Measurements from ENCODE around the gene ADORA2B.
"Not testable (repeated sequence)": the region's sequence is repeated elsewhere in the genome, so short reads cannot be mapped to it uniquely, and the experiment has no call there.

ADORA2B gene

GRCh38 chr17:15955793-15956541, 11.0 kb downstream of the ADORA2B start:
- no peak for FAIRE-seq

GRCh38 chr17:15957206-15957605, 12.3 kb downstream of the ADORA2B start:
- no peak for FAIRE-seq

GRCh38 chr17:15957608-15958307, 12.8 kb downstream of the ADORA2B start:
- no peak for FAIRE-seq

DNA sequence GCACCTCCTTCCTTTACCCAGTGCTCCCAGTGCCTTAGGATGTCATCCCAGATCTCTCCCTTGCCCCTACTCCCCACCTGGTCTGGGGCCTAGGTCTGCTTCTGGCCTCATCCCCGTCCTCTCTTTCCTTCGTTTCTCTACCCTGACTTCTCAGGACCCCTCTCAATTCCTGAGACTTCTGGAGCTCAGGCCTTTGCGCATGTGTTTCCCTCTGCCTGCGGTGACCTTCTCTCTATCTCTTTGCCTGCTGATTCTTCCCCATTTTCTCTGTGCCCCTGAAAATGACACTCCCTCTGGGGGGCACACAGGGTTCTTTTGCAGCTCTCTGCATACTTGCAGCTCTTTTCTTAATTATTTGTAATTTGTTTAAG, 13.5 kb downstream of the ADORA2B start:
- no peak for FAIRE-seq

- no peak for FAIRE-seq
Observed at GRCh38 chr17:15963670-15964110, 18.8 kb downstream of the ADORA2B start.

GRCh38 chr17:15965528-15965927, 20.6 kb downstream of the ADORA2B start:
- no peak for FAIRE-seq

DNA sequence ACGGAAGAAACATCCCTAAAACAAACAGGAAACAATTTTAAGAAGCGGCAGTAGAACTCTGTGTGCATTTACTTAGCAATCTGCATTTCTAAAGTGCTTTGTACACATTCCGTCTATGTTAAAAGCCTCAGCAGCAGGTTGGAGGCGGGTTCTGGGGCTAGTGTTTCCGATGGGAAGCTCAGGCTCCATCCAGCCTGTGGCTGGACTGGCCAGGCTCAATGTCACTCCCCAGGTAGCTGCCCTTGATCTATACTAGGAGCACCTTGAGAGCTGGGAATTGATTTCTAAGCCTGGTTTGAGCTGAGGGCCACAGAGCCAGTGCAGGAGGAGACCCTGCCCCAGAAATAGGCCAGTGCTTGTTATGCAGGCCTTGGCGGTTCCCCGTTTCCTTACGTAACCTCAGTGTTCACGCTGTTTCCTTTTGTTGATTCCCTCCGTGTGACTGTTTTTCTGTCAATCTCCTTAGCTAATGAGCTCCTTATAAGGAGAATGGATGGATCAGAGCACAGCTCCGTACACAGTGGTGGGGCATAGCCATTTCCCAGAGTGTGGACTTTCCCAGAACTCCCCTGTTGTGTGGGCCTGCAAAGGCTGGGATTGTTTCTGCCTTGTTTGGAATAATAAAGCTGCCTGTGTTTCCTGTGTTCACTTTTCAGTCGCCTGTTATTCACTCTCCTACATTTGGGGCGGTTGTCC, 21.4 kb downstream of the ADORA2B start:
- no peak for FAIRE-seq

DNA sequence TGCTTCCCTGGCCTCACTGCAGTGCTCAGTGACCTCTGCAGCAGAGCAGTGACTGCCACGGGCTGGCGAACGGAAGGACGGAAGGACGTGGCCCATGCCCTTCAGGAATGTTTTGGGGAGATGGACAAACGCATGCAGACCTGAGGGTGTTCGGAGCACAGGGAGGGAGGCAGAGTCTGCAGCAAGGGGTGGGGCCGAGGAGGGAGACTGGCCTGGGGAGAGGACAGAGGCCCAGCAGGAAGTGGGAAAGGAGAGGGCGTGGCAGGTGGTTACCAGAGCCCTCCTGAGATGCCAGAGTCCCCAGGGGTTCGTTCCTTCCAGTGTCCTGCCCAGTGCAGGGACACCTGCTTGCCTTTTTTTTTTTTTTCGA, 21.9 kb downstream of the ADORA2B start:
- no peak for FAIRE-seq

- FAIRE-seq, result no peak
Observed at GRCh38 chr17:15967706-15968399, 22.9 kb downstream of the ADORA2B start.

- no peak for FAIRE-seq
Observed at GRCh38 chr17:15969463-15969862, 24.5 kb downstream of the ADORA2B start.

GRCh38 chr17:15970500-15970899, 25.6 kb downstream of the ADORA2B start:
- FAIRE-seq, result no peak

GRCh38 chr17:15971098-15971678, 26.3 kb downstream of the ADORA2B start:
- FAIRE-seq, result no peak

- no peak for FAIRE-seq
Observed at GRCh38 chr17:15971882-15972281, 27.0 kb downstream of the ADORA2B start.

DNA sequence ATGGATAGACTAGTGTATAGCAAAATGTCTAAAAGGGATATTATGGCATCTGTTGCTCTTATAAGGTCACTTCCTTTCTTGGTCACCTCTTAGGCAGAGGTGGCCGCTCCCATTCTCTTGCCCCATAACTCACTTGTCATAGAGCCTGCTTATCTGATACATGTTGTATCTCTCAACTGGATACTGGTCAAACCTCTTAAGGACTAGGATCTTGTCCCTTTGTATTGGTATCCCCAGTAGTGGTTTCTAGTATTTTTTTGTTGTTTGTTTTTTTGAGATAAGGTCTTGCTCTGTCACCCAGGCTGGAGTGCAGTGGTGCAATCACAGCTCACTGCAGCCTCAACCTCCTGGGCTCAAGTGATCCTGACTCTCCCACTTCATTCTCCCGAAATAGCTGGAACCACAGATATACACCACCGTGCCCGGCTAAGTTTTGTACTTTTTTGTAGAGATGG, 27.6 kb downstream of the ADORA2B start:
- FAIRE-seq, result no peak

DNA sequence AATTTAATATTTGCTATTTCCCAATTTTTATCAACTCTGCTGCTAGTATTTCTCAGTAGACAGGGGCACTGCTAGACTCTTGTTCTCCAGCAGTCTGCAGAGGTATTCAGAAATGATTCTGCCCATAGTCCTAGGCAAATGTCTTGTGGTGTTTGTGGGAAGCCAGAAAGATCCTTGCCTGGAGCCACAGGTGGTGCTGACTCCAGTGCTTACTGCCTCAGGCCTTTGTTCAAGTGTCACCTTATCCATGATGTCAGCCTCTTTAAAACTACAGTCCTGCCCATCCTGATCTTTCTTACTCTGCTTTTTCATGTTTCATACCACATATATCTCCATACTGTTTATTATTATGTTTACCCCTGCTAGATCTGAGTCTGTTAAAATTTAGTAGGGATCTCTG, 28.1 kb downstream of the ADORA2B start:
- FAIRE-seq, result no peak

DNA sequence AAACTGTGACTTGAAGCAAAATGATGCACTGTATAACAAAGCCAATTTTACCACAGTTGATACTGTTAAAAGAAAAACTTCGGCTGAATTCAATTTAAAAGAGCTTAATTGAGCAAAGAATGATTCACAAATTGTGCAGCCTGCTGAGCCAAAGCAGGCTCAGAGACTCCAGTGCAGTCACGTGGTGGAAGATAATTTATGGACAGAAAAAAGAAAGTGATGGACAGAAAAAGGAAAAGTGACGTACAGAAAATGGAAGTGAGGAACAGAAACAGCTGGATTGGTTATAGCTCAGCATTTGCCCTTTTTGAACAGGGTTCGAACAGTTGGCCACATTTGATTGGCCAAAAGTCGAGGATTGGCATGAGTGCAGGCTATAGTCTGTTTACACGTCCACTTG, 28.9 kb downstream of the ADORA2B start:
- no peak for FAIRE-seq

DNA sequence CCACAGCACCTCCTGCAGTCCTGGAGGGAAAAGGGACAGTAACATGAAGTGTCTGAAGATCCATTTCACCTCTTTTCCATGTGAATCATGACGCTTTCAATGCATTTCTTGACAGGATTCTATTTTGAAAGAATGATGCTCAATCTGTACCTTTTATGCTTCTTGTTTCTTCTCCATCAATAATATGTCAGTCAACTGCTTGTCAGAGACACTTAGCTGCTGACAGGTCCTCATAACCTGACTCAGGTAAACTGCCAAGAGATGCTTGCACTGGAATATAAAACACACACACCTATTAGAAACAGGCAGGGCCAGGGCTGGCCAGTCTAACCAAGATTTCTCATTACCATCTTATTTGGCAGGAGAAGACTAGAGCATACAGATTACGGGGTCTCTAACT, 33.0 kb downstream of the ADORA2B start:
- FAIRE-seq, result no peak

DNA sequence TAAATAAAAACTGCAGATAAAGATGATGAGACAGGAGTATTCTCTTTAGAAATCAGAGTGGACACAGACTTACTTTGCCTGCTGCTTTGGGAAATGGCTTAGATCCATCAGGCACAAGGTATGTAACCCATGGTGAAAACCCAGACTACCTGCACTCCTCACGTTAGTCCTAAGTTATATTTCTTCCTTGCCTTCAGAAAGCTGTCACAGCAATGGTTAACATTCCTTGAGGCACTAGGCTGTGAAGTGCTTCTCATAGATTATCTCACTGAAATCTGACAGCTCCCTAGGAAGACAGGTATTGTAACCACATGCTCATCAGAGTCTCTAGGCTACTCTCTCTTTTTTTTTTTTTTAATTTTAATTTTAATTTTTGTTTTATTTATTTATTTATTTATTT, 33.7 kb downstream of the ADORA2B start:
- no peak for FAIRE-seq

DNA sequence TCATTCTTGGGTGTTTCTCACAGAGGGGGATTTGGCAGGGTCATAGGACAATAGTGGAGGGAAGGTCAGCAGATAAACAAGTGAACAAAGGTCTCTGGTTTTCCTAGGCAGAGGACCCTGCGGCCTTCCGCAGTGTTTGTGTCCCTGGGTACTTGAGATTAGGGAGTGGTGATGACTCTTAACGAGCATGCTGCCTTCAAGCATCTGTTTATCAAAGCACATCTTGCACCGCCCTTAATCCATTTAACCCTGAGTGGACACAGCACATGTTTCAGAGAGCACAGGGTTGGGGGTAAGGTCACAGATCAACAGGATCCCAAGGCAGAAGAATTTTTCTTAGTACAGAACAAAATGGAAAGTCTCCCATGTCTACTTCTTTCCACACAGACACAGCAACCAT, 34.1 kb downstream of the ADORA2B start:
- FAIRE-seq, result not testable (repeated sequence)

DNA sequence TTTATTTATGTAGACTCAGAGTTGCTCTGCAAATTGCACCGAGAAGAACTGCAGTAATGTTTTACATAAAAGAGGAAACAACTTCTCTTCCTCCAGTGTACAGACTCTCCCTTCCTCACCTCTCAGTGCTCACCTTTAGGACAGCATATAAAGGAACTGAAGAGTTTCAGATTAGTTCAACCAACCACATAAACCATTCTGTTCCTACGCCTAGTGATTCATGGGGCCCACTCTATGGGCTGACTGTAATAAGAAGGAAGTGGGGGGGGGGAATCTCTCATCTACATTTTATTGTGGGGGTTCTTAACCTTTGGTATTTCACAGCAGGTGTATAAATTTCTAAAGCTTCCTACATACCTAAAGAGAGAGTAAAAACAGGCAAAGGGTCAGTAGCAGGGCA, 36.3 kb downstream of the ADORA2B start:
- FAIRE-seq, result no peak

DNA sequence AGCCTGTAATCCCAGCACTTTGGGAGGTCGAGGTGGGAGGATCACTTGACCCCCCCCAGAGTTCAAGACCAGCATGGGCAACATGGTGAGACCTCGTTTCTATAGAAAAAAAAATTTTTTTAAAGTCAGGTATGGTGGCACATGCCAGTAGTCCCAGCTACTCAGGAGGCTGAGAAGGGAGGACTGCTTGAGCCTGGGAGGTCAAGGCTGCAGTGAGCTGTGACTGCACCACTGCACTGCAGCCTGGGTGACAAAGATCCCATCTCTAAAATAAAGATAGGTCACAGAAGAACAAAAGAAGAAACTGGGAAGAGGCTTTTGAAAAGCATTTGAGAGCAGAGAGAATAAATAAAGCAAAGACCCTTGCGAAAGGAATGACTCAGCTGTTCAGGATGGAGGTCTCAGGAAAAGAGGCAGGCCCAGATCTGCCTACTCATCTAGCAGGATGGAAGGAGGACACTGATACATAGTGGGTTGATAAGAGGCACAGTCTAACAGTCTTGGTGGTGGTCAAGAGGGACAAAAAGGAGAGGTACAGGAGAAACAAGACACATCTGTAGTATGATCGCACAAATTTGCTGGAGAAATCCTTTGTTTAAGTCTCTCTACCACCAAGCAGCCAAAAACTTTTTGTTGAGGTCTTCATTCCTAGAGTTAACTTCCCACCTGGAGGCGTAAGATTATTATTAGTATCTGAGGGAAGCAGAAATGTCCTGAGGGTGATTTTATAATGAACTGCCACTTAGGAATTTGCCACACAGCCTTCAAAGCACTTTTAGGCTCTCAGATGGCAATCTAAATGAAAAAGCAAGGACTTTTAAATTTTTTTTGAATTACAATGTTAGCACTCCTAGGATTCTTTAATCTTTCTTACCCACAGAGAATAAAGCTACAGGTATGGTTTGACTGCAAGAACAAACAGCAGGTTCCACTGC, 37.0 kb downstream of the ADORA2B start:
- FAIRE-seq, result no peak

DNA sequence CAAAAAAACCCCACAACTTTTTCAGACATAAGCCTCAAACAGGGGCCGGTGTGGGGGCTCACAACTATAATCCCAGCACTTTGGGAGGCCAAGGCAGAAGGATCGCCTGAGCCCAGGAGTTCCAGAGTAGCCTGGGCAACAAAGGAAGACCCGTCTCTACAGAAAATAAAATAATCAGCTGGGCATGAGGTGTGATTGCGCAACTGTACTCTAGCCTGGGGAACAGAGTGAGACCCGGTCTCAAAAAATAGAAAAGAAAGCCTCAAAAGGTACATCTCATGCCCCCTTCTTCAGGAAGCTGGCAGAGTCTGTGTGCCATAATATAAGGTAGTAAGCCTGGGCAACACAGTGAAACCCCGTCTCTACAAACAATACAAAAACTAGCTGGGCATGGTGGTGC, 51.4 kb downstream of the ADORA2B start:
- FAIRE-seq, result no peak
